Stimulated activated CD8-positive, alpha-beta memory T cell treated with anti-CD3 and anti-CD28 coated beads, Interleukin-2, amount 100 ng/mL, for 48 hours (primary cell): ENCODE results near the gene TM2D3.

ENCODE experiments used
- DNase-seq, 2 donors: peaks; one replicate each; pipeline ENCODE4 v3.0.0-alpha.2; 2020; ENCODE audit warnings: low read depth in 2 of 2

TM2D3 gene

DNA sequence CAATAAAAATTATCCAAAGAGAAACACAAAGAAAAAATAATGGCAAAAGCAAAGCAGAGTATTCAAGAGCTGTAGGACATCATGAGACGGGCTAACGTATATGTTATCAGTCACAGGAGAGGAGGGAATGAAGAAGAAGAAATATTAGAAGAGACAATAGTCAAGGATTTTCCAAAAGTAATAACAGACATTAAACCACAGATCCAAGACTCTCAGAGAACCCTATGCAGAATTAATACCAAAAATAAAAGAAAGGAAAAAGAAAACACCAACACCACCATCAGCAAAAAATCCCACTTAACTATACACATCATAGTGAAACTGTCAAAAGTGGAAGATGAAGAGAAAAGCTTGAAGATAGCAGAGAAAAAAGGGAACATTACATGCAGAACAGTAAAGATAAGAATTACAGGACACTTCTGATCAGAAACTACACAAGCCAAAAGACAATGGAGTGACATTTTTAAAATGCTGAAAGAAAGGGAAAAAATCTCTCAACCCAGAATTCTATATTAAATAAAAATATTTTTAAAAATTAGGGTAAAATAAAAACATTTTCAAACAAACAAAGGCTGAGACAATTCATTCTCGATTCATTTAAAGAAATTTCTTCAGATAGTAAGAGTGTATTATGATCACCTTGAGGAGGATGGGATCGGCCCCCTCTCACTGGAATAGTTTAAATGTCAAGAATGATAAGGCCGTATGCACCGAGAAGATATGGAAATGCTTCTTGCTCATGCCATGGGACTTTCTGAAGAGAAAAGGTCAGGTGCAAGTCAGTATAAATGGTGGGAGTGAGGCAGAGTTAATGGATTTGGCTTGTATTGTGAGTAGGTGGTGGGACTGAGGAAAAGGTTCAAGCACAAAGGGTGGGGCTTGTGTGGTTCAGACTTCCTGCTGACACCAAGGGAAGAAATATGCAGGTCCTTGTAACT, 28.5 kb downstream of the TM2D3 start:
- DNase-seq = no peak

DNA sequence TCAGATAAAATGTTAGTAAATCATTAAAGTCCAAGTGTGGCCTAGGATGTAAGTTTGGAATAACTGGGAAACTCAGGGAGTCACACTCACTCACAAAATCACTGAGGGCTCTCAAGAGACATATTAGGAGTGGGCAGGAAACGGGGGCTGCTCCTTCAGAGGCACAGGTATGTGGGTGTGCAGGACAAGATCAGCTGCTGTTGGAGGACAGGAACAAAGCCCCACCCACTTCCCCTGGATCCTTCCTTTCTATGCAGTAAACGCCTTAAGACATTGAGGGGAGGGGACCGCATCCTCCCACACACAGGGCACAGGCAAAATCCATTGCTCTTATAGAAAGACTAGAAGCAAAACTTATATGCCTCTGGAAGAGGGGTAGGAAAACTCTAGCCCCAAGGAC, 30.2 kb downstream of the TM2D3 start:
- no peak for DNase-seq

- DNase-seq = no peak
These were observed 31.5 kb downstream of the TM2D3 start for GRCh38 chr15:101620671-101621070.

DNA sequence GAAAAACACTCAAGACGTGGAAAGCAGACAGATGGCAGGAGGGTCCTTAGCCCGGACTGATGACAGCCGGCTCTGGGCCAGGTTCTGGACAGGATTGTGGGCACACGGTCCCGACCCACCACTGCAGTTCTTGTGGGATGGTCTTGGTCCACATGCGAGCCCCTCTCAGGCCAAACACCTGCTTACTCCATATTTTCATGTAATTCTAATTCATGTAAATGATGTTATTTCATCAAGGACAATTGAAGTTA, 32.6 kb downstream of the TM2D3 start:
- no peak for DNase-seq

- no peak for DNase-seq
These were observed 33.1 kb downstream of the TM2D3 start for GRCh38 chr15:101618851-101619614.

GRCh38 chr15:101618076-101618475, 34.1 kb downstream of the TM2D3 start:
- DNase-seq = no peak

- no peak for DNase-seq
These were observed 34.7 kb downstream of the TM2D3 start for GRCh38 chr15:101617390-101617965.

DNA sequence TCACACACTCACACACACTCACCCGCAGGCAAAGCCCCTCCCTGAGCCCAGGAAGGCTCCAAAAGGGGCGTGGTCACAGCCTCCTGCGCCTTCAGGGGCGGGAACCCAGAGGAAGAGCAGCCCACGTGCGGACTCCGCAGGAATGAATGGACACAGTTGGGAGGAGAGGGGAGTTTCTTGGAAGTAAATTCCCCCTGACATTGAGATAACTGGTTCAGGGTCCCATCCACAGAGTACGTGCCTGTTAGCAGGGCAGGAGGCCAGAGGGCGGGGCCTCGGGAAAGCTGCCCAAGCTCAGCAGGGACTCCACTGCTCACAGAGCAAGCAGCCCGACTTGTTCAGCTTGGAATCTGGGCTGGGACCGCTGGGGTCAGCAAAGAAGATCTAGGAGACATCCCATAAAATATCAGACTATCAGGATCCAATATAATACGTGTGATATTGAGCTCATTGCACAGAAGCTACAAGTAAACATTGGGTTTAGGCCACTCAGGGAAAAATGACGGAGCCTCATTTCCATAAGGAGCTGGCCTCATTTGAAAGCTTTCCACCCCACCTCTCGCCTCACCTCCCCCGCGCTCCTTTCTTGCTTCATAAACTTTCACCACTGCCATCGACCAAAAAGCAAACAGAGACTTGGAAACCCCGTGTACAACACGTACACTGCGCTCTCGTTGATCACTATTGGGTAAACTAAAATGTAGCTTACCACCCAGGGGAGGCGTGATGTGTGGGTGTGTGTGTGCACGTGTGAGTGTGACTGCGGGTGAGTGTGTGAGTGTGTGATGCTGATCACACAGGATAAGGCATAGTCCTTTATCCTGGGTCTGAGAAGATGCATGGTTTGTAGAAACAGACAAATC, 36.0 kb downstream of the TM2D3 start:
- DNase-seq = no peak

GRCh38 chr15:101615414-101615985, 36.7 kb downstream of the TM2D3 start:
- no peak for DNase-seq

GRCh38 chr15:101614761-101615160, 37.4 kb downstream of the TM2D3 start:
- DNase-seq = no peak

- no peak for DNase-seq
These were observed 38.1 kb downstream of the TM2D3 start for GRCh38 chr15:101614001-101614585.

GRCh38 chr15:101613130-101614000, 38.8 kb downstream of the TM2D3 start:
- no peak for DNase-seq

DNA sequence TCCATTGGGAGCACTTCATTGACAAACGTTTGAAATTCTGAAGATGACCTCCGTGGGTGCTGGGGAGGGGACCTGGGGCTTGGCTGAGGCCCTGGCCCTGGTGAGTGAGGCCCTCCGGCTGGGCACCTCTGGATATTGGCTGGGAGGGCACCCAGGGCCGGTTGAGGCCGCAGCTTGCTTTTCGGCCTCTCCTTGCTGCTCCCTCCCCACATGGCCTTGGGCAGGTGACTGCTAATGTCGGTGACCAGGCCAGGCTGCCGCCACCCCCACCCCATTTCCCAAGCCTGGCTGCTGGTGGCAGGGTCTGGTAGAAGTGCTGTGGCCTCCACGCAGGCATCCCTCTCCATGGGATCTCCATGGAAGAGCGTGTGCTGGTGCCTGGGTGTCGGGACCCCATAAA, 39.5 kb downstream of the TM2D3 start:
- DNase-seq = no peak

DNA sequence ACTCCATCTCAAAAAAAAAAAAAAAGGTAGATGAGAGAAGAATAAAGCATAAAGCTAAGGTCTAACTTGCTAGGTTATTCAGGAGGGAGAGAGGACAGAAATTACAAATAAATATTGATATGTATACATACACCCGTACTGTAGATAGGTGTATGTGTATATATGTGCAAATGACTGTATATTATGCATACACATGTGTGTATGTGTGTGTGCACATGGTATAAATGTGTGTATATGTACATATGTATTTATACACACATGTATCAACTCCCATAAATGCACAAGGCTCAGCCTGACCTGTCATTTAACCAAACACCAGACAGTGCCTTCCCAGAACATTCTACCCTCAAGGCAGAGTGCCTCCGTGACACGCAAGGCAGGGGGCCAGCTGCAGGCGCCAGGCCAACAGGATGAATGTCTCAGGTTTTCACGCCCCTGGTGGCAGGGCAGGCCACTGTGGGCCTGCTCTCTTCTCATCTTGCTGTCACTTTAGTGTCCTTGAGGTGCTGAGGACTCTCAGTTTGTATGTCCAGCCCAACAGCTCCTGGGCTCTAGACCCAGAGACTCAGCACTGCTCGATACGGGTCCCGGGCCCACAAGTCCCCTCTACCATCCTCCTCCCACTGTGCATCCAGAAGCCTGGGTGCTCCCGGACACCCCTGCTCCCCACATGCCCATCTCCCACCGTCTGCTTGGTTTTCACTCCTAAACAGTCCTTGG, 40.4 kb downstream of the TM2D3 start:
- DNase-seq = no peak

DNA sequence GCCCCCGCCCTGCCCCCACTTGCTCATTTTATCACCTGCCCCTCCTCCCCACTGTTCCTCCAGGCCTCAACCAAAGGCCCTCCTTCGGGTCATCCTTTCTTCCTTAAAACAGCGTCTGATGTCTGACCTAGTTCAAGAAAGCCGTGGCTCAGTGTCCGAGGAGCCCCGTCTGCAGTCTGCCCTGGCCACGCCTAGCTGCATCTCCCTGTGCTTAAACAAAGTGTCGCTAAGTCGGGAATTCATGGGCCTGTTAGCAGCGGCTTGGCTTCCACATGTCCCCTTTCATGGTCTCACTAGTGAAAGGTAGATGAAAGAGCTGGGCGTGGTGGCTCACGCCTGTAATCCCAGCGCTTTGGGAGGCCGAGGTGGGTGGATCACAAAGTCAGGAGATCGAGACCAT, 41.2 kb downstream of the TM2D3 start:
- no peak for DNase-seq

DNA sequence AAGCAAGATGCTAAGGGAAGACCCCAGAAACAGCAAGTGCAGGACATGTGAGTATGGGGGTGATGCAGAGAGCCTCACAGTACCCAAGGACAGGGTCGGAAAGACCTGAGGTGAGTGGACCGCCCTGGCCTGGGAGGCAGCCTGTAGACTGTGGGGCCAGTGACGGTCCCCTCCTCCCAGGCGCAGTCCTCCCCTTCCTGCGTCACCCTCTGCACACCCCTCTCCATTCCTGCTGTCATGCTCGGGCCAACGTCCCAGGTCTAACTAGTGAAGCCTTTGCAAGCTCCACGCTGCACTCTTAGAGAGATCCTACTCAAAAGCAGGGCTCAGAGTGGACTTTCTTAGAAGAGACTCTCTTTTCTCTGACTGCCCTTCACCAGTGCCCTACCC, 41.6 kb downstream of the TM2D3 start:
- no peak for DNase-seq

DNA sequence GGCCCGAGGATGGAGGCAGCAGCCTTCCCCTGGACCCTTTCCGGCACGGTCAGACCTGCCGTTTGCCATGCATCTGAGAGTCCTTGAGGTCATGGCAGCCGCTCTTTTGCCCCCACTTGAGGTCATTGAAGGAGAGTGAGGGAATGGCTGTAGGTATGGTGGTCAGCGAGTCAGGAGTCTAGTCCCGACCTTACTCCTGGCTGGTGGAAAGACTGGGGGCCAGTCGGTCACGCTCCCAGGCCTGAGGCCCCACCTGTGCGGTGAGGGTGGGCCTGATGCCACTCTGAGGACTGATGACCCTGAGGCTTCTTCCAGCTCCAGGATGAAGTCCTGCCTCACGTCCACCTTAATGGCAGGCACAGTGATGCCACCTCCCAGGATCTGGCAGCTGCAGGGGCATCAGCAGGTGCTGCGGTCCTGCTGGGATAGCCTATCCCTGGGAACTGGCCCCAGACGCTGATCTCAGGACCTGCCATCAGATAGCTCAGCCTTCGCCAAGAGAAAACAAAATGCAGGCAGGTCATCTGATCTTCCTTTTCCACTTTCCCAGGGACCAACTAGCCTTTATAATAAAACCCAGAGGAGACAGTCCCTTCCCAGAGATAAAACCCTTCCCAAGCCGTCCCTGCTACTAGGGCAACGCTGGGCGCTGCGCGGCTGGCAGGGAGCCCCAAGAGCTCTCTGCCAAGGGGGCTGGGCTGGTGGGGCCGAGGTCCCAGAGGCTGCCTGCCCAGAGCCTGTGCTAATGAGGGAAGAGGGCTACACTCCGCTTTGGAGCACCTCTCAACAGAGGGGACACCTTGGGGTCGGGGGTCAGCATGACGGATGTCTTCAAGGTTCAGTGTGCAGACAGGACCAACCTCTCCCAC, 42.2 kb downstream of the TM2D3 start:
- DNase-seq = no peak

- DNase-seq = no peak
These were observed 44.0 kb downstream of the TM2D3 start for GRCh38 chr15:101608201-101608600.

GRCh38 chr15:101607108-101607507, 45.1 kb downstream of the TM2D3 start:
- no peak for DNase-seq
